C4-2B (cell line): ENCODE results near the gene INSYN1.

Source experiments
- ZFX ChIP-seq: fragments of 450-650 bp; IDR thresholded peaks from 2 replicates; pipeline ENCODE4 v1.6.1; 2017
- TF ChIP-seq, protein P1 (sequence below): fragments of 450-650 bp; conservative IDR thresholded peaks from 2 replicates; pipeline ENCODE4 v1.5.1; 2017; ENCODE audit warnings: mild to moderate bottlenecking

DNA sequence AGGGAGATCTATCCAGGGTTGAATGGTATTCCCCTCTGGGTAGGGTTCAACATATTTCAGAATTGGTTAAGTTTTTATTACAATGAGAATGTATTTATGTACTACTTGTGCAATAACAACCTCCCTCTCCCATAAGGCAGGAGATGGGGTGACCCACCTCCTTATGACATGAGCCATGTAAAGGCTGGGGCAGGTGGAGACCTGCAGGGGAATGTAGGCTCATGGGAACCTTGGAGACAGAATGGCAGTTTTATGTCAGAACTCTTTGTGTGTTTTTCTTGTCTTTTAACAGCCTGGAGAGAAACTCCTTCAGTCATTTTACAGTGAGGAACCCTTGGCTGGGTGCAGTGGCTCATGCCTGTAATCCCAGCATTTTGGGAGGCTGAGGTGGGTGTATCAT lies 24.6 kb upstream of the INSYN1 start:
- TF ChIP-seq, protein P1, sequence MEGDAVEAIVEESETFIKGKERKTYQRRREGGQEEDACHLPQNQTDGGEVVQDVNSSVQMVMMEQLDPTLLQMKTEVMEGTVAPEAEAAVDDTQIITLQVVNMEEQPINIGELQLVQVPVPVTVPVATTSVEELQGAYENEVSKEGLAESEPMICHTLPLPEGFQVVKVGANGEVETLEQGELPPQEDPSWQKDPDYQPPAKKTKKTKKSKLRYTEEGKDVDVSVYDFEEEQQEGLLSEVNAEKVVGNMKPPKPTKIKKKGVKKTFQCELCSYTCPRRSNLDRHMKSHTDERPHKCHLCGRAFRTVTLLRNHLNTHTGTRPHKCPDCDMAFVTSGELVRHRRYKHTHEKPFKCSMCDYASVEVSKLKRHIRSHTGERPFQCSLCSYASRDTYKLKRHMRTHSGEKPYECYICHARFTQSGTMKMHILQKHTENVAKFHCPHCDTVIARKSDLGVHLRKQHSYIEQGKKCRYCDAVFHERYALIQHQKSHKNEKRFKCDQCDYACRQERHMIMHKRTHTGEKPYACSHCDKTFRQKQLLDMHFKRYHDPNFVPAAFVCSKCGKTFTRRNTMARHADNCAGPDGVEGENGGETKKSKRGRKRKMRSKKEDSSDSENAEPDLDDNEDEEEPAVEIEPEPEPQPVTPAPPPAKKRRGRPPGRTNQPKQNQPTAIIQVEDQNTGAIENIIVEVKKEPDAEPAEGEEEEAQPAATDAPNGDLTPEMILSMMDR = no peak
- TF ChIP-seq ZFX = no peak
